GM23338 (cell line): ENCODE measurements around the gene TANGO6. TPM values are rescaled to one million over a fixed set of nuclear protein-coding genes. Genes with fewer than 3 reads are reported as not detected.

Experiments
- ATAC-seq: fragments of 200-7000 bp; cut with Tn5 transposase; 3 replicates; pipeline ENCODE4 v1.9.1; 2020
- DNase-seq: peaks from one replicate; pipeline ENCODE4 v3.0.0-alpha.2; 2015; ENCODE audit warnings: low spot score
- H2AFZ ChIP-seq: fragments of 200-600 bp; sonication (generic); 2 replicates; pipeline ENCODE4 v1.8.0; 2016; ENCODE audit warnings: antibody characterized with exemption, mild to moderate bottlenecking, moderate library complexity
- H3F3A ChIP-seq: fragments of 200-600 bp; sonication (generic); replicated peaks from 2 replicates; pipeline ENCODE4 v1.8.0; 2017; ENCODE audit warnings: antibody characterized with exemption, mixed run types, low read depth
- H3K27ac ChIP-seq: fragments of 200-600 bp; sonication (generic); 2 replicates; pipeline ENCODE4 v1.6.1; 2016; ENCODE audit warnings: low read depth
- H3K27me3 ChIP-seq: fragments of 200-600 bp; sonication (generic); 2 replicates; pipeline ENCODE4 v1.8.0; 2016; ENCODE audit warnings: mild to moderate bottlenecking, mixed run types, moderate library complexity; ENCODE audit not compliant: insufficient read depth
- H3K36me3 ChIP-seq: fragments of 200-600 bp; sonication (generic); 2 replicates; pipeline ENCODE4 v1.8.0; 2016; ENCODE audit warnings: mild to moderate bottlenecking; ENCODE audit not compliant: insufficient read depth
- H3K4me1 ChIP-seq: fragments of 200-600 bp; sonication (generic); 2 replicates; pipeline ENCODE4 v1.8.0; 2016; ENCODE audit warnings: mild to moderate bottlenecking, moderate library complexity; ENCODE audit not compliant: insufficient read depth
- H3K4me2 ChIP-seq: fragments of 200-600 bp; sonication (generic); 2 replicates; pipeline ENCODE4 v1.7.1; 2017; ENCODE audit warnings: mixed run types
- H3K4me3 ChIP-seq: fragments of 200-600 bp; sonication (generic); 2 replicates; pipeline ENCODE4 v1.6.1; 2016; ENCODE audit warnings: mixed run types
- H3K79me2 ChIP-seq: fragments of 200-600 bp; sonication (generic); replicated peaks from 2 replicates; pipeline ENCODE4 v1.8.0; 2017; ENCODE audit warnings: mild to moderate bottlenecking; ENCODE audit not compliant: insufficient read depth
- H3K9me2 ChIP-seq: fragments of 200-600 bp; sonication (generic); 2 replicates; pipeline ENCODE4 v1.8.0; 2017; ENCODE audit not compliant: insufficient read depth
- H4K20me1 ChIP-seq: fragments of 200-600 bp; sonication (generic); replicated peaks from 2 replicates; pipeline ENCODE4 v1.8.0; 2017; ENCODE audit warnings: mild to moderate bottlenecking; ENCODE audit not compliant: insufficient read depth
- H3K27ac Mint-ChIP-seq: 2 replicates; pipeline ENCODE4 v1.8.0; 2020; ENCODE audit warnings: inconsistent platforms, mild to moderate bottlenecking, moderate library complexity, mixed read lengths
- H3K27me3 Mint-ChIP-seq: 3 replicates; pipeline ENCODE4 v1.8.0; 2022; ENCODE audit warnings: low read depth, mild to moderate bottlenecking, moderate library complexity, mixed read lengths, inconsistent platforms; ENCODE audit not compliant: insufficient read depth, poor library complexity
- H3K36me3 Mint-ChIP-seq: 3 replicates; pipeline ENCODE4 v1.8.0; 2021; ENCODE audit warnings: low read depth, mild to moderate bottlenecking, inconsistent platforms, moderate library complexity, mixed read lengths
- H3K4me1 Mint-ChIP-seq: 3 replicates; pipeline ENCODE4 v1.8.0; 2020; ENCODE audit warnings: mild to moderate bottlenecking, inconsistent platforms, mixed read lengths
- H3K4me3 Mint-ChIP-seq: 3 replicates; pipeline ENCODE4 v1.8.0; 2021; ENCODE audit warnings: moderate library complexity, mild to moderate bottlenecking, inconsistent platforms, mixed read lengths
- H3K9me3 Mint-ChIP-seq: 3 replicates; pipeline ENCODE4 v1.8.0; 2020; ENCODE audit warnings: moderate library complexity, mild to moderate bottlenecking, inconsistent platforms, mixed read lengths
- EZH2phosphoT487 ChIP-seq: fragments of 200-600 bp; sonication (generic); IDR thresholded peaks from one replicate; pipeline ENCODE4 v1.8.1; 2018; ENCODE audit warnings: antibody characterized with exemption; ENCODE audit not compliant: unreplicated experiment
- REST ChIP-seq: IDR thresholded peaks from one replicate; pipeline ENCODE4 v1.6.1; 2018; ENCODE audit warnings: antibody characterized with exemption; ENCODE audit not compliant: unreplicated experiment
- STAT1 ChIP-seq: IDR thresholded peaks from one replicate; pipeline ENCODE4 v1.6.1; 2016; ENCODE audit warnings: antibody characterized with exemption; ENCODE audit not compliant: unreplicated experiment
- polyA plus RNA-seq: library from polyadenylated mRNA; unstranded; fragments of >200 nt; fragmentation: Nextera tagmentation; extraction: Ambion mirVana; gene quantifications from 2 replicates; pipeline ENCODE4 v1.2.1, GENCODE V29; 2016
- total RNA-seq: library from RNA; depleted of rRNA; stranded (reverse); fragments of >200 nt; shearing (Covaris generic); gene quantifications from 2 replicates; pipeline ENCODE4 v1.2.3, GENCODE V29; 2014
- TF ChIP-seq, protein P1 (sequence below): fragments of 250-450 bp; sonication (Bioruptor Pico); IDR thresholded peaks from 2 replicates; pipeline ENCODE4 v1.5.0; 2020; ENCODE audit warnings: mild to moderate bottlenecking, moderate library complexity
- TF ChIP-seq, protein P2 (sequence below): IDR thresholded peaks from 2 replicates; pipeline ENCODE4 v1.6.1; 2016; ENCODE audit warnings: antibody characterized with exemption
- TF ChIP-seq, protein P3 (sequence below), 2 experiments: fragments of 200-600 bp in 1 of 2; sonication (generic) in 1 of 2; conservative IDR thresholded peaks; 2 replicates each; pipeline versions ENCODE4 v1.5.1 to v1.6.1; 2016 to 2017; ENCODE audit warnings: antibody characterized with exemption in 2 of 2, low read depth in 2 of 2, mild to moderate bottlenecking in 2 of 2, moderate library complexity in 1 of 2

The TANGO6 gene
- total and polyA plus RNA-seq, 2 experiments from 2014 or later, result 7.2 to 23.2 TPM

DNA sequence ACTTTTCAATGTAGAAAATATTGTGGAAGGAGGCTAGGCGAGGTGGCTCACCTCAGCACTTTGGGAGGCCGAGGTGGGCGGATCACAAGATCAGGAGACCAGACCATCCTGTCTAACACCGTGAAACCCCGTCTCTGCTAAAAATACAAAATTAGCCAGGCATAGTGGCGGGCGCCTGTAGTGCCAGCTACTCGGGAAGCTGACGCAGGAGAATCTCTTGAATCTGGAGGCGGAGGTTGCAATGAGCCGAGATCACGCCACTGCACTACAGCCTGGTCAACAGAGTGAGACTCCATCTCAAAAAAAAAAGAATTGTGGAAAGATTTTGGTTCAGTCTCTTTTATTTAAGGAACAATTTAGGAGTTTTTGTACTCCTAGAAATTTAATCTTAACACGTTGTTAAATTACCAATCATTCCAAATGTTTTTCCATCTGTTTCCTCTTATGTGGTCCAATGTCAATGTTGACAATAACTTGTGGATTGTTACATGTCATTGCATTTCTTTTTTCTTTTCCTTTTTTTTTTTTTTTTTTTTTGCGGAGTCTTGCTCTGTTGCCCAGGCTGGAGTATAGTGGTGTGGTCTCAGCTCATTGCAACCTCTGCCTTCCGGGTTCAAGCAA lies 137.5 kb downstream of the TANGO6 start:
- Histone ChIP-seq H3K4me3 (no peak overlapping the region), H3K9me2 (no peaks in the 10 kb centered on the region), H3K4me2 (no peak overlapping the region), H3K27me3 (no peaks in the 10 kb centered on the region), H3K27ac (no peak overlapping the region), H3F3A (0 out of 2 replicates have a peak, but pooled peaks cover 4% of the 10 kb centered on the region), H4K20me1 (no peaks in the 10 kb centered on the region), H3K4me1 (no peaks in the 10 kb centered on the region), H2AFZ (no peak overlapping the region), H3K36me3 (peaks cover 4% of the 10 kb centered on the region; the same call in 1 of the 2 replicates), H3K79me2 (no peaks in the 10 kb centered on the region)
- Mint-ChIP-seq H3K27me3 (peaks cover 7% of the 10 kb centered on the region), H3K27ac (no peak overlapping the region), H3K36me3 (peaks cover 11% of the 10 kb centered on the region; the same call in 1 of the 3 replicates), H3K4me3 (no peak overlapping the region), H3K9me3 (no peaks in the 10 kb centered on the region), H3K4me1 (no peaks in the 10 kb centered on the region; the same call in 2 of the 3 replicates)
- no peak for DNase-seq
- no peak for ATAC-seq
- TF ChIP-seq, protein P1, sequence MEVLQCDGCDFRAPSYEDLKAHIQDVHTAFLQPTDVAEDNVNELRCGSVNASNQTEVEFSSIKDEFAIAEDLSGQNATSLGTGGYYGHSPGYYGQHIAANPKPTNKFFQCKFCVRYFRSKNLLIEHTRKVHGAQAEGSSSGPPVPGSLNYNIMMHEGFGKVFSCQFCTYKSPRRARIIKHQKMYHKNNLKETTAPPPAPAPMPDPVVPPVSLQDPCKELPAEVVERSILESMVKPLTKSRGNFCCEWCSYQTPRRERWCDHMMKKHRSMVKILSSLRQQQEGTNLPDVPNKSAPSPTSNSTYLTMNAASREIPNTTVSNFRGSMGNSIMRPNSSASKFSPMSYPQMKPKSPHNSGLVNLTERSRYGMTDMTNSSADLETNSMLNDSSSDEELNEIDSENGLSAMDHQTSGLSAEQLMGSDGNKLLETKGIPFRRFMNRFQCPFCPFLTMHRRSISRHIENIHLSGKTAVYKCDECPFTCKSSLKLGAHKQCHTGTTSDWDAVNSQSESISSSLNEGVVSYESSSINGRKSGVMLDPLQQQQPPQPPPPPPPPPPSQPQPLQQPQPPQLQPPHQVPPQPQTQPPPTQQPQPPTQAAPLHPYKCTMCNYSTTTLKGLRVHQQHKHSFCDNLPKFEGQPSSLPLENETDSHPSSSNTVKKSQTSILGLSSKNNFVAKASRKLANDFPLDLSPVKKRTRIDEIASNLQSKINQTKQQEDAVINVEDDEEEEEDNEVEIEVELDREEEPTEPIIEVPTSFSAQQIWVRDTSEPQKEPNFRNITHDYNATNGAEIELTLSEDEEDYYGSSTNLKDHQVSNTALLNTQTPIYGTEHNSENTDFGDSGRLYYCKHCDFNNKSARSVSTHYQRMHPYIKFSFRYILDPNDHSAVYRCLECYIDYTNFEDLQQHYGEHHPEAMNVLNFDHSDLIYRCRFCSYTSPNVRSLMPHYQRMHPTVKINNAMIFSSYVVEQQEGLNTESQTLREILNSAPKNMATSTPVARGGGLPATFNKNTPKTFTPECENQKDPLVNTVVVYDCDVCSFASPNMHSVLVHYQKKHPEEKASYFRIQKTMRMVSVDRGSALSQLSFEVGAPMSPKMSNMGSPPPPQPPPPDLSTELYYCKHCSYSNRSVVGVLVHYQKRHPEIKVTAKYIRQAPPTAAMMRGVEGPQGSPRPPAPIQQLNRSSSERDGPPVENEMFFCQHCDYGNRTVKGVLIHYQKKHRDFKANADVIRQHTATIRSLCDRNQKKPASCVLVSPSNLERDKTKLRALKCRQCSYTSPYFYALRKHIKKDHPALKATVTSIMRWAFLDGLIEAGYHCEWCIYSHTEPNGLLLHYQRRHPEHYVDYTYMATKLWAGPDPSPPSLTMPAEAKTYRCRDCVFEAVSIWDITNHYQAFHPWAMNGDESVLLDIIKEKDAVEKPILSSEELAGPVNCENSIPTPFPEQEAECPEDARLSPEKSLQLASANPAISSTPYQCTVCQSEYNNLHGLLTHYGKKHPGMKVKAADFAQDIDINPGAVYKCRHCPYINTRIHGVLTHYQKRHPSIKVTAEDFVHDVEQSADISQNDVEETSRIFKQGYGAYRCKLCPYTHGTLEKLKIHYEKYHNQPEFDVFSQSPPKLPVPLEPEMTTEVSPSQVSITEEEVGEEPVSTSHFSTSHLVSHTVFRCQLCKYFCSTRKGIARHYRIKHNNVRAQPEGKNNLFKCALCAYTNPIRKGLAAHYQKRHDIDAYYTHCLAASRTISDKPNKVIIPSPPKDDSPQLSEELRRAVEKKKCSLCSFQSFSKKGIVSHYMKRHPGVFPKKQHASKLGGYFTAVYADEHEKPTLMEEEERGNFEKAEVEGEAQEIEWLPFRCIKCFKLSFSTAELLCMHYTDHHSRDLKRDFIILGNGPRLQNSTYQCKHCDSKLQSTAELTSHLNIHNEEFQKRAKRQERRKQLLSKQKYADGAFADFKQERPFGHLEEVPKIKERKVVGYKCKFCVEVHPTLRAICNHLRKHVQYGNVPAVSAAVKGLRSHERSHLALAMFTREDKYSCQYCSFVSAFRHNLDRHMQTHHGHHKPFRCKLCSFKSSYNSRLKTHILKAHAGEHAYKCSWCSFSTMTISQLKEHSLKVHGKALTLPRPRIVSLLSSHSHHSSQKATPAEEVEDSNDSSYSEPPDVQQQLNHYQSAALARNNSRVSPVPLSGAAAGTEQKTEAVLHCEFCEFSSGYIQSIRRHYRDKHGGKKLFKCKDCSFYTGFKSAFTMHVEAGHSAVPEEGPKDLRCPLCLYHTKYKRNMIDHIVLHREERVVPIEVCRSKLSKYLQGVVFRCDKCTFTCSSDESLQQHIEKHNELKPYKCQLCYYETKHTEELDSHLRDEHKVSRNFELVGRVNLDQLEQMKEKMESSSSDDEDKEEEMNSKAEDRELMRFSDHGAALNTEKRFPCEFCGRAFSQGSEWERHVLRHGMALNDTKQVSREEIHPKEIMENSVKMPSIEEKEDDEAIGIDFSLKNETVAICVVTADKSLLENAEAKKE (CRISPR knock-in tag), result no peak
- TF ChIP-seq, protein P2, sequence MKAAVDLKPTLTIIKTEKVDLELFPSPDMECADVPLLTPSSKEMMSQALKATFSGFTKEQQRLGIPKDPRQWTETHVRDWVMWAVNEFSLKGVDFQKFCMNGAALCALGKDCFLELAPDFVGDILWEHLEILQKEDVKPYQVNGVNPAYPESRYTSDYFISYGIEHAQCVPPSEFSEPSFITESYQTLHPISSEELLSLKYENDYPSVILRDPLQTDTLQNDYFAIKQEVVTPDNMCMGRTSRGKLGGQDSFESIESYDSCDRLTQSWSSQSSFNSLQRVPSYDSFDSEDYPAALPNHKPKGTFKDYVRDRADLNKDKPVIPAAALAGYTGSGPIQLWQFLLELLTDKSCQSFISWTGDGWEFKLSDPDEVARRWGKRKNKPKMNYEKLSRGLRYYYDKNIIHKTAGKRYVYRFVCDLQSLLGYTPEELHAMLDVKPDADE, result no peak
- no peak for TF ChIP-seq REST
- no peak for TF ChIP-seq EZH2phosphoT487
- TF ChIP-seq, protein P3, sequence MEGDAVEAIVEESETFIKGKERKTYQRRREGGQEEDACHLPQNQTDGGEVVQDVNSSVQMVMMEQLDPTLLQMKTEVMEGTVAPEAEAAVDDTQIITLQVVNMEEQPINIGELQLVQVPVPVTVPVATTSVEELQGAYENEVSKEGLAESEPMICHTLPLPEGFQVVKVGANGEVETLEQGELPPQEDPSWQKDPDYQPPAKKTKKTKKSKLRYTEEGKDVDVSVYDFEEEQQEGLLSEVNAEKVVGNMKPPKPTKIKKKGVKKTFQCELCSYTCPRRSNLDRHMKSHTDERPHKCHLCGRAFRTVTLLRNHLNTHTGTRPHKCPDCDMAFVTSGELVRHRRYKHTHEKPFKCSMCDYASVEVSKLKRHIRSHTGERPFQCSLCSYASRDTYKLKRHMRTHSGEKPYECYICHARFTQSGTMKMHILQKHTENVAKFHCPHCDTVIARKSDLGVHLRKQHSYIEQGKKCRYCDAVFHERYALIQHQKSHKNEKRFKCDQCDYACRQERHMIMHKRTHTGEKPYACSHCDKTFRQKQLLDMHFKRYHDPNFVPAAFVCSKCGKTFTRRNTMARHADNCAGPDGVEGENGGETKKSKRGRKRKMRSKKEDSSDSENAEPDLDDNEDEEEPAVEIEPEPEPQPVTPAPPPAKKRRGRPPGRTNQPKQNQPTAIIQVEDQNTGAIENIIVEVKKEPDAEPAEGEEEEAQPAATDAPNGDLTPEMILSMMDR (conservative IDR thresholded peaks at IDR 0.05; ENCODE audit: low read depth in 2 of 2), result no peak
- TF ChIP-seq STAT1, result no peak
